ENCODE results near the gene ODAD2. TPM values are rescaled to one million over a fixed set of nuclear protein-coding genes. Genes with fewer than 3 reads are reported as not detected.
"Not testable (repeated sequence)": the region's sequence is repeated elsewhere in the genome, so short reads cannot be mapped to it uniquely, and the experiment has no call there.

ODAD2 gene
- total and polyA plus RNA-seq, 2 experiments from 2014 or later = 0.40 to 0.76 TPM

DNA sequence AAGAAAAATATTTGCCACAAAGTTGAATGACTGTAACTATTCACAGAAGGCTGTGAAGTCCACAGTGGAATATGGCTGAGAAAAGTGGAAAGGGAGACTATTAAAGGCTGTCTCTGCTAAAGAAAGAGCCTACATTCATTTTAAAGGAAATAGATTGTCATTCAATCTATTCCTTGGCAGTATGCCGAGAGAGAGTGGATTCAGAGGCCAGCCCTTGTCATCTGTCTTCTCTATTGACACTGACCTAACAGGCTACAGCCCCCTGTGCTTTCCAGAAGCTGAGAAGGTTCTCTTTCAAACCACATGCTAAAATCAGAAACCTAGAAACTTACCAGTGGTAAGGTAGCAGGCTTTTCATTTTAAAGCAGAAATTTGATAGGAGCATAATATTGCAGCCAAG is 12.1 kb downstream of the ODAD2 start:
- Histone ChIP-seq H3K27ac (no peak overlapping the region), H3K9me3 (ENCODE audit: low read depth) (no peaks in the 10 kb centered on the region), H3K9me2 (replicated peaks; ENCODE audit: insufficient read depth) (no peaks in the 10 kb centered on the region), H3K36me3 (replicated peaks; ENCODE audit: insufficient read depth, low read depth) (no peaks in the 10 kb centered on the region), H3K4me1 (ENCODE audit: insufficient read depth) (no peaks in the 10 kb centered on the region), H2AFZ (no peak overlapping the region), H4K20me1 (ENCODE audit: insufficient read depth, poor library complexity, severe bottlenecking) (no peaks in the 10 kb centered on the region), H3K4me2 (no peak overlapping the region), H3K27me3 (peaks cover 6% of the 10 kb centered on the region), H3K4me3 (no peak overlapping the region), H3K79me2 (no peaks in the 10 kb centered on the region)
- no peak for DNase-seq (ENCODE audit: low spot score)
- TF ChIP-seq EZH2 (IDR thresholded peaks at IDR 0.05; ENCODE audit: borderline replicate concordance) (no peak), EZH2phosphoT487 (IDR thresholded peaks at IDR 0.05; ENCODE audit: low read depth, severe bottlenecking, unreplicated experiment) (no peak)
- TF ChIP-seq, protein P1, sequence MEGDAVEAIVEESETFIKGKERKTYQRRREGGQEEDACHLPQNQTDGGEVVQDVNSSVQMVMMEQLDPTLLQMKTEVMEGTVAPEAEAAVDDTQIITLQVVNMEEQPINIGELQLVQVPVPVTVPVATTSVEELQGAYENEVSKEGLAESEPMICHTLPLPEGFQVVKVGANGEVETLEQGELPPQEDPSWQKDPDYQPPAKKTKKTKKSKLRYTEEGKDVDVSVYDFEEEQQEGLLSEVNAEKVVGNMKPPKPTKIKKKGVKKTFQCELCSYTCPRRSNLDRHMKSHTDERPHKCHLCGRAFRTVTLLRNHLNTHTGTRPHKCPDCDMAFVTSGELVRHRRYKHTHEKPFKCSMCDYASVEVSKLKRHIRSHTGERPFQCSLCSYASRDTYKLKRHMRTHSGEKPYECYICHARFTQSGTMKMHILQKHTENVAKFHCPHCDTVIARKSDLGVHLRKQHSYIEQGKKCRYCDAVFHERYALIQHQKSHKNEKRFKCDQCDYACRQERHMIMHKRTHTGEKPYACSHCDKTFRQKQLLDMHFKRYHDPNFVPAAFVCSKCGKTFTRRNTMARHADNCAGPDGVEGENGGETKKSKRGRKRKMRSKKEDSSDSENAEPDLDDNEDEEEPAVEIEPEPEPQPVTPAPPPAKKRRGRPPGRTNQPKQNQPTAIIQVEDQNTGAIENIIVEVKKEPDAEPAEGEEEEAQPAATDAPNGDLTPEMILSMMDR (IDR thresholded peaks at IDR 0.05; ENCODE audit: poor library complexity) = no peak
- 70% methylated on average over 1 of the region's 1 CpG for WGBS (ENCODE audit: low lambda C conversion rate, missing lambda C conversion rate)

DNA sequence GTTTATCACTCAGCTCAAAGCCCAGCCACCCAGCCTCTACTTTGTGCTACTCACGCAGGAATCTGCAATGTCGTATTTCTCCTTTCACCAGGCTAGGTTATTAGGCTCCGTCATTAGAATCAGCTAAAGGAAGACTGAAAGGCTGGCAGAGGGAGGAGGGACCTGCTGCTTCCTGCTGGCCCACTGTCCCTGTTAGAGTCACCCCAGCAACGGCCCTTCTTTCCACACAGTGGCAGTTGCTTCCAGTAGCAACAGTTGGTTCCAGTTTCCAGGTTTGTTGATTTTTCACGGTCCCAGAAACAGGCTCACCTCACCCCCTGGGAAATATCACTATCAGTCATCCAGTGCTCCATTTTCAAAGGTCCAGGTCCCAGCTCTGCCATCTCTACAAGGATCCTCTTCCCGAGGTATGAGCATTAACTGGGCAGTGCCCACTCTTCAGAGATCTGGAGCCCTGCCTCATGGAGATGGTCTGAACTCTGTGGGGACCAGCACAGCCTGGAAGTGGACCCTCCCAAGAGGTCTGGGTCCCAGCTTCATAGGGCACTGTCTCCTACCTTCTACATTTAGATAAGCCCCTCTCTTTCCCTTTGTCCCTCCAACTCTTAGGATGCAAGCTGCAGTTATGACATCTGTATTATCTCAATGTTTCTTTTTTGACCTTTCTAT is 15.9 kb downstream of the ODAD2 start:
- H3K4me1 ChIP-seq (ENCODE audit: insufficient read depth) = no peaks in the 10 kb centered on the region
- H3K27ac ChIP-seq = no peak overlapping the region
- no peak for DNase-seq (ENCODE audit: low spot score)
- peaks cover 6% of the 10 kb centered on the region for H3K27me3 ChIP-seq
- no peak overlapping the region for H3K4me3 ChIP-seq
- H3K79me2 ChIP-seq = no peaks in the 10 kb centered on the region
- no peaks in the 10 kb centered on the region for H3K36me3 ChIP-seq (replicated peaks; ENCODE audit: insufficient read depth, low read depth)
- H3K4me2 ChIP-seq = no peak overlapping the region
- H3K9me2 ChIP-seq (replicated peaks; ENCODE audit: insufficient read depth) = no peaks in the 10 kb centered on the region
- TF ChIP-seq EZH2 (IDR thresholded peaks at IDR 0.05; ENCODE audit: borderline replicate concordance) (no peak), EZH2phosphoT487 (IDR thresholded peaks at IDR 0.05; ENCODE audit: low read depth, severe bottlenecking, unreplicated experiment) (no peak)
- TF ChIP-seq, protein P1 (IDR thresholded peaks at IDR 0.05; ENCODE audit: poor library complexity) = no peak
- no peaks in the 10 kb centered on the region for H4K20me1 ChIP-seq (ENCODE audit: insufficient read depth, poor library complexity, severe bottlenecking)
- no peak overlapping the region for H2AFZ ChIP-seq
- no peaks in the 10 kb centered on the region for H3K9me3 ChIP-seq (ENCODE audit: low read depth)
- 80% methylated on average over 6 of the region's 6 CpGs for WGBS (ENCODE audit: low lambda C conversion rate, missing lambda C conversion rate)

DNA sequence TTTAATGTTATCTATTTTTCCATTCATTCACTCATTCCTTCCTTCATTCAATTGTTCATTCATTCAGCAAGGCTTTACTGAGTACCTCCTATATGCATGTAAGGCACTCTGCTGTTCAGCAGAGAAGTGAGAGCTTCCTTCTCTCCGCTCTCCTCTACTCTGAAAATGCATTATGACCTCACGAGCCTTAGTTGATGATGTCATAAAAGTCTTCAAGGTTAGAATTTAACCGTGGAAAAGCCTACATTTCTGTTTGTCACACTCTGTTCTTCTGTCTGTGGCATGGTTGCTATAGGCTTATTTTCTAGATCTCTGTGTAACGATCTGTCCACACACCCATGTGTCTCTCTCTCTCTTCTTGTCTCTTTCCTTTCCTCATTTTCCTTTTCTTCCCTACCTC is 17.1 kb downstream of the ODAD2 start:
- H2AFZ ChIP-seq = no peak overlapping the region
- H3K79me2 ChIP-seq = no peaks in the 10 kb centered on the region
- no peak overlapping the region for H3K4me2 ChIP-seq
- no peaks in the 10 kb centered on the region for H3K36me3 ChIP-seq (replicated peaks; ENCODE audit: insufficient read depth, low read depth)
- H3K27me3 ChIP-seq = peaks cover 3% of the 10 kb centered on the region
- DNase-seq (ENCODE audit: low spot score) = no peak
- H3K4me1 ChIP-seq (ENCODE audit: insufficient read depth) = no peaks in the 10 kb centered on the region
- H3K27ac ChIP-seq = no peak overlapping the region
- H3K4me3 ChIP-seq = no peak overlapping the region
- TF ChIP-seq EZH2phosphoT487 (IDR thresholded peaks at IDR 0.05; ENCODE audit: low read depth, severe bottlenecking, unreplicated experiment) = no peak
- TF ChIP-seq, protein P1 (IDR thresholded peaks at IDR 0.05; ENCODE audit: poor library complexity) = no peak
- TF ChIP-seq EZH2 (IDR thresholded peaks at IDR 0.05; ENCODE audit: borderline replicate concordance) = no peak
- H4K20me1 ChIP-seq (ENCODE audit: insufficient read depth, poor library complexity, severe bottlenecking) = no peaks in the 10 kb centered on the region
- H3K9me2 ChIP-seq (replicated peaks; ENCODE audit: insufficient read depth) = no peaks in the 10 kb centered on the region
- WGBS (ENCODE audit: low lambda C conversion rate, missing lambda C conversion rate) = 85% methylated on average over 4 of the region's 4 CpGs
- no peaks in the 10 kb centered on the region for H3K9me3 ChIP-seq (ENCODE audit: low read depth)

DNA sequence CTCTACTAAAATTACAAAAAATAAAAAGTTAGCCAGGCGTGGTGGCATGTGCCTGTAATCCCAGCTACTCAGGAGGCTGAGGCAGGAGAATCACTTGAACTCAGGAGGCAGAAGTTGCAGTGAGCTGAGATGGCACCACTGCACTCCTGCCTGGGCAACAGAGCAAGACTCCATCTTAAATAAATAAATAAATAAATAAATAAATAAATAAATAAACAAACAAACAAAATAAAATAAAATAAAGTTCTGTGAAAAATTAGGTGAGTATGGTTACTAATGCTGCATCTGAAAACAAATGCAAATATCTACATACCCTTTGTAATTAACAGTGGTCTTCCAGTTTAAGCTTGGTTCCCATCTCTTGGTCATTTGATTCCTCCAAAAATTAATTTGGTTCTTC is 28.1 kb downstream of the ODAD2 start:
- not testable (repeated sequence) for H2AFZ ChIP-seq; H3K9me3 ChIP-seq (ENCODE audit: low read depth); H3K27me3 ChIP-seq; H3K9me2 ChIP-seq (replicated peaks; ENCODE audit: insufficient read depth); H3K4me3 ChIP-seq; H3K27ac ChIP-seq; H3K79me2 ChIP-seq; H3K36me3 ChIP-seq (replicated peaks; ENCODE audit: insufficient read depth, low read depth); H3K4me2 ChIP-seq; DNase-seq (ENCODE audit: low spot score); H3K4me1 ChIP-seq (ENCODE audit: insufficient read depth); H4K20me1 ChIP-seq (ENCODE audit: insufficient read depth, poor library complexity, severe bottlenecking)
- WGBS (ENCODE audit: low lambda C conversion rate, missing lambda C conversion rate) = 94% methylated on average over 1 of the region's 1 CpG

DNA sequence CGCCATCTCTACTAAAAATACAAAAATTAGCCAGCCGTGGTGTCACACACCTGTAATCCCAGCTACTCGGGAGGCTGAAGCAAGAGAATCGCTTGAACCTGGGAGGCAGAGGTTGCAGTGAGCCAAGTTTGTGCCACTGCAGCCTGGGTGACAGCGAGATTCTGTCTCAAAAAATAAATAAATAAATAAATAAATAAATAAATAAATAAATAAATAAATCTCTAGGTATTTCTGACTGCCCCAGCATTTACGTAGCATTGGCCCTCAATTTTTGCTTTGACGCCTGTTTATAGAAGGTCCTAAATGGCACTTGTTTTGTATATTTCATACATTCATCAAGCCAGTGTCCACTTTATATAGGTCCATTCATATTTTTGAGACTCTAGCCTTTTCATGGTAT is 28.9 kb downstream of the ODAD2 start:
- not testable (repeated sequence) for H3K4me3 ChIP-seq; H3K9me3 ChIP-seq (ENCODE audit: low read depth); H3K4me1 ChIP-seq (ENCODE audit: insufficient read depth); H3K9me2 ChIP-seq (replicated peaks; ENCODE audit: insufficient read depth); H3K36me3 ChIP-seq (replicated peaks; ENCODE audit: insufficient read depth, low read depth); H3K4me2 ChIP-seq; H2AFZ ChIP-seq; H3K27me3 ChIP-seq; DNase-seq (ENCODE audit: low spot score); H3K27ac ChIP-seq; H3K79me2 ChIP-seq; H4K20me1 ChIP-seq (ENCODE audit: insufficient read depth, poor library complexity, severe bottlenecking)
- 94% methylated on average over 7 of the region's 7 CpGs for WGBS (ENCODE audit: low lambda C conversion rate, missing lambda C conversion rate)

All from hepatocyte (in vitro differentiated cells).